ENCODE data around the gene TTYH2. TPM values are rescaled to one million over a fixed set of nuclear protein-coding genes. Genes with fewer than 3 reads are reported as not detected.

TTYH2 gene
- total RNA-seq, 1 experiment from 2014 or later: 4.5 TPM

- TF ChIP-seq ZNF317 (CRISPR knock-in tag; IDR thresholded peaks at IDR 0.05; ENCODE audit: borderline replicate concordance, low read depth) (no peak), TCF7 (CRISPR knock-in tag; IDR thresholded peaks at IDR 0.05; ENCODE audit: low read depth) (no peak), USF1 (CRISPR knock-in tag; IDR thresholded peaks at IDR 0.05) (no peak), ZNF263 (CRISPR knock-in tag; IDR thresholded peaks at IDR 0.05; ENCODE audit: low read depth) (no peak), MLX (CRISPR knock-in tag; IDR thresholded peaks at IDR 0.05) (no peak), GTF2I (CRISPR knock-in tag; conservative IDR thresholded peaks at IDR 0.05) (no peak), NFATC4 (CRISPR knock-in tag; IDR thresholded peaks at IDR 0.05) (no peak)
- TF ChIP-seq, protein P1, sequence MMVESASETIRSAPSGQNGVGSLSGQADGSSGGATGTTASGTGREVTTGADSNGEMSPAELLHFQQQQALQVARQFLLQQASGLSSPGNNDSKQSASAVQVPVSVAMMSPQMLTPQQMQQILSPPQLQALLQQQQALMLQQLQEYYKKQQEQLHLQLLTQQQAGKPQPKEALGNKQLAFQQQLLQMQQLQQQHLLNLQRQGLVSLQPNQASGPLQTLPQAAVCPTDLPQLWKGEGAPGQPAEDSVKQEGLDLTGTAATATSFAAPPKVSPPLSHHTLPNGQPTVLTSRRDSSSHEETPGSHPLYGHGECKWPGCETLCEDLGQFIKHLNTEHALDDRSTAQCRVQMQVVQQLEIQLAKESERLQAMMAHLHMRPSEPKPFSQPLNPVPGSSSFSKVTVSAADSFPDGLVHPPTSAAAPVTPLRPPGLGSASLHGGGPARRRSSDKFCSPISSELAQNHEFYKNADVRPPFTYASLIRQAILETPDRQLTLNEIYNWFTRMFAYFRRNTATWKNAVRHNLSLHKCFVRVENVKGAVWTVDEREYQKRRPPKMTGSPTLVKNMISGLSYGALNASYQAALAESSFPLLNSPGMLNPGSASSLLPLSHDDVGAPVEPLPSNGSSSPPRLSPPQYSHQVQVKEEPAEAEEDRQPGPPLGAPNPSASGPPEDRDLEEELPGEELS (CRISPR knock-in tag; IDR thresholded peaks at IDR 0.05): no peak
These were observed 13.3 kb upstream of the TTYH2 start (continued) for GRCh38 chr17:74200112-74200511.

DNA sequence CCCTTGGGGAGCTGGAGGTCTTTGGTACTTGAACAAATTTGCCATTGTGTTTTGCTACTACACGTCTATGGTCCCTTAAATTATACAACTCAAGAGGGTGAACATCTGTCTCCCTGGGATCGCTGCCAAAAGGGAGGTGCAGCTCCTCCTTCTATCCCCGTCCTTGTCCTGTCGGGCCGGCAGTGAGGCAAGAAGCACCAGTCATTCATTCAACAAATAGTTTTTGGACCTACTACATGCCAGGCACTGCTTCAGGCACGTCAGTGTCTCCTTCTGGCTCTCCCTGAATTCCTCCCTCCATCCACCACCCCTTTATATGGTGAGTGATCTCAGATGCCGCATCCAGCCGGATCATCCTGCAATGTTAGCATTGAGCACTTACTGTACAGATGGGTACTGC is 12.1 kb upstream of the TTYH2 start:
- POLR2A ChIA-PET: no interaction called here
- DNase-seq (ENCODE audit: low spot score) (no peak), ATAC-seq (no peak)
- H3K4me1 Mint-ChIP-seq: peaks cover 30% of the 10 kb centered on the region
- H3K27ac Mint-ChIP-seq: no peak overlapping the region
- TF ChIP-seq ETV6 (CRISPR knock-in tag; IDR thresholded peaks at IDR 0.05): no peak
- no peak for TF ChIP-seq CDX4 (CRISPR knock-in tag; IDR thresholded peaks at IDR 0.05; ENCODE audit: borderline replicate concordance)
- no peak for TF ChIP-seq GTF2I (CRISPR knock-in tag; conservative IDR thresholded peaks at IDR 0.05)
- no peak for TF ChIP-seq PRDM15 (CRISPR knock-in tag; IDR thresholded peaks at IDR 0.05)
- TF ChIP-seq MLX (CRISPR knock-in tag; IDR thresholded peaks at IDR 0.05): no peak
- CTCF ChIA-PET: interaction anchor here (2.6 to 2.9 kb wide), 4 partner anchors 13 to 203 kb away, joined by 15 to 99 read pairs (median 30); no protein-coding TSS in a partner anchor
- H3K36me3 Mint-ChIP-seq: peaks cover 24% of the 10 kb centered on the region
- peaks cover 24% of the 10 kb centered on the region for H3K27me3 Mint-ChIP-seq (ENCODE audit: low read depth)
- H3K4me3 Mint-ChIP-seq: no peak overlapping the region
- H3K9me3 Mint-ChIP-seq: no peaks in the 10 kb centered on the region

GRCh38 chr17:74201948-74202347 is 11.4 kb upstream of the TTYH2 start:
- H3K36me3 Mint-ChIP-seq: peaks cover 29% of the 10 kb centered on the region
- H3K27ac Mint-ChIP-seq: no peak overlapping the region
- peaks cover 34% of the 10 kb centered on the region for H3K4me1 Mint-ChIP-seq
- ATAC-seq (no peak), DNase-seq (ENCODE audit: low spot score) (no peak)
- H3K9me3 Mint-ChIP-seq: no peaks in the 10 kb centered on the region
- ChIA-PET POLR2A (no interaction called here), CTCF (interaction anchor here (0.5 to 2.9 kb wide), 5 partner anchors 12 to 112 kb away, joined by 3 to 15 read pairs (median 5); no protein-coding TSS in a partner anchor)
- H3K27me3 Mint-ChIP-seq (ENCODE audit: low read depth): peaks cover 24% of the 10 kb centered on the region
- no peak overlapping the region for H3K4me3 Mint-ChIP-seq
- TF ChIP-seq USF1 (CRISPR knock-in tag; IDR thresholded peaks at IDR 0.05) (no peak), PRRX2 (CRISPR knock-in tag; IDR thresholded peaks at IDR 0.05) (no peak), CREB1 (CRISPR knock-in tag; IDR thresholded peaks at IDR 0.05) (no peak), ERG (CRISPR knock-in tag; IDR thresholded peaks at IDR 0.05) (no peak), MYBL2 (CRISPR knock-in tag; IDR thresholded peaks at IDR 0.05) (no peak), ZNF416 (CRISPR knock-in tag; IDR thresholded peaks at IDR 0.05) (no peak)
- TF ChIP-seq, protein P2, sequence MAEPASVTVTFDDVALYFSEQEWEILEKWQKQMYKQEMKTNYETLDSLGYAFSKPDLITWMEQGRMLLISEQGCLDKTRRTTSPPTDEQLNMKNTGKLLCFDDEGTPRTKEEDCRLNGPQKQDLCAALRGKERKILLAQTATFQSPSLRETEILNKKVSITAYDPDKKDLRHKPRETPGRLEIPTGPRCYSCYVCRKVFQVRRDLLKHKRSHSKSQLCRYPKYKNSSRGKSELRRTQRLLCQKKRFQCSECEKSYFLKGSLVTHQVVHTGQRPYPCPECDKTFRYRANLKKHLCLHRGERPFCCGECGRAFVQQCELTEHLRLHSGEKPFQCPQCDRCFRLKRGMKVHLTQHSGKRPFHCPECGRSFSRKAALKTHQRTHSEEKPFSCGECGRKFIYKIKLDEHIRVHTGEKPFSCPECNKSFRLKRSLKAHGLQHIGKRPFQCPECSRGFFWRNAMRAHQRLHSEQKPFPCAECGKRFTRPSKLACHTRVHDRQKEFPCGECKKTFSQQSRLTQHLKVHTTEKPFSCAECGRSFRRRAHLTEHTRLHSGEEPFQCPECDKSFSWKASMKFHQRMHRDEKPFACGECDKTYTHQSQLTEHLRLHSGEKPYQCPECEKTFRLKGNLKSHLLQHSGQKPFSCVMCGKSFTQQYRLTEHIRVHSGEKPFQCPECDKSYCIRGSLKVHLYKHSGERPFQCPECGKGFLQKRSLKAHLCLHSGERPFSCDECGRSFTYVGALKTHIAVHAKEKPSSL (CRISPR knock-in tag; conservative IDR thresholded peaks at IDR 0.05): no peak

All from WTC11 (cell line).